ENCODE data around the gene CALN1.

The CALN1 gene

DNA sequence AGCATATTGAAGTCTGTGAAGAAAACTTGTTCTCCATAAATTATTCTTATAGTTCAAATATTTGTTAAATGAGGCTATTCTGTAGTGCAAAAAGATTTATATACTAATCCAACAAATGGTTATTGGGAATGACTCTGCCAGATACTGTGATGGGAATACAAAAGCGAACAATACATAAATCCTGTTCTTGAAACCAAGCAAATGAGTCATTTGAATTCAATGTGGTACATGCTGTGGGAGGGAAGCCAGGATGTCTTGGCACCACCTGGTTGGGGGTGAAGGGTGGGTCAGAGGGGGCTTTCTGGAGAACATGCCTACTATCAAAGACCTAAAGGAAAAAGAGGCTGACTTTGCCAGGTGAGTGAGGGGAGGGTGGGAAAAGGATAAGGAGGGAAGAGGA lies 594.2 kb downstream of the CALN1 start:
- no peak for DNase-seq (ENCODE audit: low read depth in 1 of 2, low spot score in 1 of 2)

- DNase-seq (ENCODE audit: low read depth in 1 of 2, low spot score in 1 of 2) = no peak
Measured at GRCh38 chr7:71808115-71808514, 604.0 kb downstream of the CALN1 start.

DNA sequence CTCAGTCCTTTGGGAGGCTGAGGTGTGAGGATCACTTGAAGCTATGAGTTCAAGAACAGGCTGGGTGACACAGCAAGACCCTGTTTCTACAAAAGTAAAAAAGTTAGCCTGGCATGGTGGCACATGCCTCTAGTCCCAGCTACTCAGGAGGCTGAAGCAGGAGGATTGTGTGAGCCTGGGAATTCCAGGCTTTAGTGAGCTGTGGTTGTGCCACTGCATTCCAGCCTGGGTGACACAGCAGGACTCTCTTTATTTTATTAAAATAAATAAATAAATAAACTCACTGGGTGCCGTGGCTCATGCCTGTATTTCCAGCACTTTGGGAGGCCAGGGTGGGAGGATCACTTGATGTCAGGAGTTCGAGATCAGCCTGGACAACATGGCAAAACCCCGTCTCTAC lies 607.9 kb downstream of the CALN1 start:
- DNase-seq (ENCODE audit: low read depth in 1 of 2, low spot score in 1 of 2) = no peak

DNA sequence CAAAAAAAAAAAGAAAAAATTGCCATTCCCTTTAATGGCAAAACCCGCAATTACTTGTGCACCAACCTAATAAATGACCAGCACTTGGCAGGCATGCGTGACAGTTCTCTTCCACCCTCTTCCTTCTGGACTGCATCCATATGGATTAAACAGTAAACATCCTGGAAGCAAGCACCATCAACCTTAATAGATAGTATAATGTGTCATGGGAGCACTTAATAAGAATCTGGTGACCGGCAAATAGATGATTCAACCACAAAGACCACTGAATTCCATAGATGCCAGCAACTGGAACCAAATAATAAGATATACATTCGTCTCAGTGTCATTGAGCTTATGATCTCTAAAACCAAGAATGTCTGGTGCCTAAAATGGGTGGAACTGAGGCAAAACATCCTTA lies 610.2 kb downstream of the CALN1 start:
- no peak for DNase-seq (ENCODE audit: low read depth in 1 of 2, low spot score in 1 of 2)

DNA sequence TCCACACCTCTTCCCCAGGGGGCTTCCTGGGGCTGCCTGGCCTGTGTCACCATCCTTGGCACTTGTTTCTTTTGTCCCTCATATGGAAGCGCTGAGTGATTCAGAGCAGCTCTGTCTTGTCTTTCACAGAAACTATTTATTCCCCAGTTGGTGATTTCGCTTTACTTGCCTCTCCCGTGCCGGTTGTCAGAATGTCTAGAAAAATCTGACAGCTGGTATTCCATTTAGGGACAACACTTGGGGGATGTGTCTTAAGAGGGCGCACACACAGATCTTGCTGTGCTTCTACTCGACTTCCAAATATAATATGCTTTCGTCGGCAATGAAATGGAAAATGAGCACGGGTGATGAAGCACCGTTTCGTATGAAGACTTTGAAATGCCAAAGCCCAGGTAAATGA lies 611.8 kb downstream of the CALN1 start:
- no peak for DNase-seq (ENCODE audit: low read depth in 1 of 2, low spot score in 1 of 2)

DNA sequence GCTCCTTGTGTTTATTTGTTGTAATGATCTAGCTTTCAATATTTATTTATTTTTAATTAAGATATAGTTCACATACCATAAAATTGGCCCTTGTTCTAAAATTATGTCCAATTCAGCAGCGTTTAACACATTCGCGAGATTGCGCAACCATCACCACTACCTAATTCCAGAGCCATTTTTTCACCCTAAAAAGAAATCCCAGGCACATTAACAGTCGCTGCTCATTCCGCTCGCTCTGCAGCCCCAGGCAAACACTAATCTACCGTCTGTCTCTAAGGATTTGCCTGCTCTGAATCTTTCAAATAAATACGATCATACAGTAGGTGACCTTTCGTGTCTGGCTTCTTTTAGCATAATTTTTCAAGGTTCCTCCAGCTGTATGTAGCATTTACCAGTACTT lies 616.7 kb downstream of the CALN1 start:
- no peak for DNase-seq (ENCODE audit: low read depth in 1 of 2, low spot score in 1 of 2)

DNA sequence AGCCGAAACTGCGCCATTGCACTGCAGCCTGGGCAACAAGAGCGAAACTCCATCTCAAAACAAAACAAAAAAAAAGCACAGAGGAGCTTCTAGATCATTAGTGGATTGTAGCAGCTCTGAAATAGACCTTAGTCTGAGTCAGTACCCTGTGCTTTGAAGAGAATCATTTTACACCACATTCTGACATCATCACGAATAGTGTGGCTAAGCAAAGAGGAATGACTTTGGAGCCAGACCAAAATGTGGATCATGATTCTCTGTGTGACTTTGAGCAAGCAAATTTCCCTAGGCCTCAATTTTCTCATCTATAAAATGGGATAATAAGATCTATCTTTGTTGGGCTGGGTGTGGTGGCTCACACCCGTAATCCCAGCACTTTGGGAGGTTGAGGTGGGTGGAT lies 618.9 kb downstream of the CALN1 start:
- no peak for DNase-seq (ENCODE audit: low read depth in 1 of 2, low spot score in 1 of 2)

GRCh38 chr7:71787513-71787912 lies 624.6 kb downstream of the CALN1 start:
- no peak for DNase-seq (ENCODE audit: low read depth in 1 of 2, low spot score in 1 of 2)

GRCh38 chr7:71785216-71785615 lies 626.9 kb downstream of the CALN1 start:
- DNase-seq (ENCODE audit: low read depth in 1 of 2, low spot score in 1 of 2) = no peak

DNA sequence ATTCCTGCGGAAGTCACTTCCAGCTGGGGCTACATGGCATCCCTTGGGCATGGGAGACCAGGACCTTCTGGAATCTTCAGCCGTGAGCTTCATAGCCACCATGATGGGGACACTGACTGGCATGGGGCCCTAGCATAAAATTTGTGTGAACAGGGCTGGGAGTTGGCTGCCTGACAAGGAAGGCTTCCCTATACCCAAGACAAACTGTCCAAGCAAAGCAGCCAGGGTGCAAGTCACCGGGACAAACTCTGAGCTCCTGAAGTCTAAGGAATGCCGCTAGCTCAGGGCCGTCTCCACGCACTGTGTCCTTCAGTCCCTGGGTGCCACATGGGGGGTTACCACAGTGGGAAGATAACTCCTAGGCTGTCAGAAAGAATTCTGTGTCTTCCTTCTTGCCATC lies 627.4 kb downstream of the CALN1 start:
- no peak for DNase-seq (ENCODE audit: low read depth in 1 of 2, low spot score in 1 of 2)

DNA sequence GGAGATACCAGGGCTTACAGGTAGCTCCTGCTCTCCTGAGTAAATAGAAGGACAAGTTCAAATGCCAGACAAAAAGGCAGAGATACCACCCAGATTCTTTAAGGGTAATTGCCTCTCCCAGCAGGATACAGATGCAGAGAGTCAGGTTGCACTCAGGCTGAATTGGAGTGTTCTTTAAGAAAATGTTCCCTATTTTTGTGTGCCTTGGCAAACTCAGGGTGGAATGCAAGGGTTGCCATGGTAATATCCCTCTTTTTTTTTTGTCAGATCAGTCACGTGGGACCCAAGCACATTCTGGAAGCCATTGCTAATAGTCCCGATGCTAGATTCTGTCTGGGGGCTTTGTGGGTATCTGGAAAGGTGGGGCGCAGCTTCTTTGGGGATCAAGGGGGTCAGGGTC lies 628.0 kb downstream of the CALN1 start:
- DNase-seq (ENCODE audit: low read depth in 1 of 2, low spot score in 1 of 2) = no peak

DNA sequence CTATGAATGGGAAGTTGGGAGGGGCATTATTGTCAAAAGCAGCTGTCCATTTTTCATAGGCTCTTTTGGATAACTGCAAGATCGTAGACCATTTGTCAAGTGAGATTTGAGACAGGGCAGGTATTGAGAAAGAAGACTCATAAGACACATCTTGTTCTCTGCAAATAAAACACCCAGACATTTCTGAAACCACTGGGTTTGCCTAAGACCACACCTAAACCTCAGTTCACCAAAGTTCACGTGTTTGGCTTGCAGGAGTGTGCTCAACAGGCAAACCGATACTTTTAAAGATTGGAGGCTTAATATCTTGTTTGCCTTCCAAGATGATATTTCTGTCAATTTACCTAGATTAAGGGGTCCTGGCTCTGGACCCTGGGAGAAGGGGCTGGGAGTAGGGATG lies 628.4 kb downstream of the CALN1 start:
- no peak for DNase-seq (ENCODE audit: low read depth in 1 of 2, low spot score in 1 of 2)

- DNase-seq (ENCODE audit: low read depth in 1 of 2, low spot score in 1 of 2) = no peak
Measured at GRCh38 chr7:71782051-71782450, 630.1 kb downstream of the CALN1 start.

- no peak for DNase-seq (ENCODE audit: low read depth in 1 of 2, low spot score in 1 of 2)
Measured at GRCh38 chr7:71780282-71780681, 631.9 kb downstream of the CALN1 start.

DNA sequence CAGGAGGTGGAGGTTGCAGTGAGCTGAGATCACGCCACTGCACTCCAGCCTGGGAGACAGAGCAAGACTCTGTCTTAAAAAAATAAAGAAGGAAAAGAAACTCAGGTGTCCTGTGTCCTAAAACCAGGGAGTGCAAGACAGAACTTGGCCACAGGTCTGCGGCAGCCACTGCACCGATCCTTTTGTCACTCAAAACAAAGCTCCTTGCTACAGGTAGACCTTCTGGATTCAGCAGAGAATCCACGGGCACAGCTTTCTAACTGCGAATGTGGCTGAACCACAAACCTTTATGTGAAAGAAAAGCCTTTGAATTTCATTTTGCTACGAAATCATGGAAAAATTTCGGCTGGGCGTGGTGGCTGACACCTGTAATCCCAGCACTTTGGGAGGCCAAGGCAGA lies 634.9 kb downstream of the CALN1 start:
- no peak for DNase-seq (ENCODE audit: low read depth in 1 of 2, low spot score in 1 of 2)

DNA sequence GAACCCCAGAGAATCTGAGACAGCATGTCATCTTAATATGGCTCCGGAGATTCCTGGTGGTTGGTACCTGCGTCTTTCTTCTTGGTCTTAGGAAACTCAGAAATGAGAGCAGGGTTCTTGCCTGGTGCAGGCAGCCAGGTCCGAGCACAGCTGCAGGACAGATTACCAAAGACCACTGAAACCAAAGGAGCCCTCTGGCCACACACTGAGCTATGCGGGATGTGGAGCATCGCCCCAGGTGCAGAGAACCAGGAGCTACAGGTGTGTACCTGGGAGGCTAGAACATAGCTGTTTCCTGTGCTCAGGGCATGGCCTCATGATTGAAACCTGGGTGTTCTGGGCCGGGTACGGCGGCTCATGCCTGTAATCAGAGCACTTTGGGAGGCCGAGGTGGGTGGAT lies 635.4 kb downstream of the CALN1 start:
- DNase-seq (ENCODE audit: low read depth in 1 of 2, low spot score in 1 of 2) = no peak

DNA sequence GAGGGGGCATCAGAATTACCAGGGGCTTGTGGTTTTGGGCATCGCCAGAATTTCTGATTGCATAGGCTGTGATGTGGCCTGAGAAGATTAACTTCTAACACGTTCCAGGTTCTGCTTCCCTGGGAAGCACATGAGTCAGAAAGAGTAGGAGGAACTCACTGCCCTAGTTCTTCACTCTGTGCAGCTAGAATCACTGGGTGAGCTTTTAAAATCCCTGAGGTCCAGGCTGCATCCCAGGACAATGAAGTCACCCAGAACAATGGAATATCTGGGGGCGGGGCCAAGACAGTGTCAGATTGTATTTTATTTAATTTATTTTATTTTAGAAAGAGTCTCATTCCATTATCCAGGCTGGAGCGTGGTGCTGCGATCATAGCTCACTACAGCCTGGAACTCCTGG lies 636.5 kb downstream of the CALN1 start:
- DNase-seq (ENCODE audit: low read depth in 1 of 2, low spot score in 1 of 2) = no peak

GRCh38 chr7:71772779-71773178 lies 639.4 kb downstream of the CALN1 start:
- no peak for DNase-seq (ENCODE audit: low read depth in 1 of 2, low spot score in 1 of 2)

DNA sequence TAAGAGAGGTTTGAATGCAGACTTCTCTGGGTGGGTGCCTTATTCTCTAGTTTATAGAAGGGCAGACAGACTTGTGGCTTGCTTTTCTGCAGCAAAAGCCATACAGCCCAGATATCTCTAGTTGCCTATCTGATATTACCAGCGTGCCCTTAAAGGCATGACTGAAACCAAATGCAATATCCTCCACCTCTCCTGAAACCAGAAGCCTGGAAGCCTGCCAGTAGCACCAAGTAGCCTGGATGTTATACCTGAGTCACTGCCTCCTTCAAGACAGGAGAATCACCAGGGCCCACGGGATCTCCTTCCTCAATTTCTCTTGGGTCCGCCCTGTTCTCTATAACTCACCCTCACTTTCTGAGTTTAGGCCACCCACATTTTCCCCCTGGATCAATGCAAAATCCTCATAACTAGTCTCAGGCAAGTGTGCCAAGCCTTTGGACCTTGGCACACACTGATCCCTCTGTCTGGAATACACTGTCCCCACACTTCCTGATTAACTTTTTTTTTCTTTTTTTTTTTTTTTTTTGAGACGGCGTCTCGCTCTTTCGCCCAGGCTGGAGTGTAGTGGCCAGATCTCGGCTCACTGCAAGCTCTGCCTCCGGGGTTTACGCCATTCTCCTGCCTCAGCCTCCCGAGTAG lies 641.8 kb downstream of the CALN1 start:
- no peak for DNase-seq (ENCODE audit: low read depth in 1 of 2, low spot score in 1 of 2)

GRCh38 chr7:71769326-71769725 lies 642.8 kb downstream of the CALN1 start:
- DNase-seq (ENCODE audit: low read depth in 1 of 2, low spot score in 1 of 2) = no peak

GRCh38 chr7:71768450-71768849 lies 643.7 kb downstream of the CALN1 start:
- no peak for DNase-seq (ENCODE audit: low read depth in 1 of 2, low spot score in 1 of 2)

- no peak for DNase-seq (ENCODE audit: low read depth in 1 of 2, low spot score in 1 of 2)
Measured at GRCh38 chr7:71766016-71766415, 646.1 kb downstream of the CALN1 start.

DNA sequence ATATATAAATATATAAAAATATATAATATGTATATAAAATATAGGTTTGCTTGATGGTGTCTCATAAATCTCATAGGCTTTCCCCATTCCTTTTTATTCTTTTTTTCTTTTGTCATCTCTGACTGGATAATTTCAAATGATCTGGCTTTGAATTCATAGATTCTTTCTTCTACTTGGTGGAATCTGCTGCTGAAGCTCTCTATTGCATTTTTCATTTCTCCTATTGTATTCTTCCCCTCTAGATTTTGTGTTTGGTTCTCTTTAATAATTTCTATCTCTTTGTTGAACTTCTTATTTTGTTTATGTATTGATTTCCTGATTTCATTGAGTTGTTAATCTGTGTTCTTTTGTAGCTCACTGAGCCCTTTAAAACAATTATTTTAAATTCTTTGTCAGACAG lies 650.8 kb downstream of the CALN1 start:
- no peak for DNase-seq (ENCODE audit: low read depth in 1 of 2, low spot score in 1 of 2)

GRCh38 chr7:71754828-71755227 lies 657.3 kb downstream of the CALN1 start:
- no peak for DNase-seq (ENCODE audit: low read depth in 1 of 2, low spot score in 1 of 2)

Data from activated CD4-positive, alpha-beta T cell treated with anti-CD3 and anti-CD28 coated beads, Interleukin-2, amount 50 U/mL, for 24 hours (primary cell).